K562 (cell line): Measurements from ENCODE around the gene BLTP2. TPM values are rescaled to one million over a fixed set of nuclear protein-coding genes. Genes with fewer than 3 reads are reported as not detected.

ENCODE experiments used
- ATAC-seq: fragments of 200-7000 bp; cut with Tn5 transposase; 3 replicates; pipeline ENCODE4 v1.9.1; 2020; ENCODE audit warnings: moderate library complexity
- BruUV-seq: library from RNA; stranded (reverse); fragments of 400-500 nt; replicated peaks from 2 replicates; lab custom pipeline; 2021; lab: Mats Ljungman, UMichigan
- CTCF ChIA-PET: fragments of 300-600 bp; formaldehyde crosslinking; extraction: SDS; loops from one replicate; lab custom pipeline; 2021; ENCODE audit warnings: low intra/inter-chr PET ratio; lab: Yijun Ruan, JAX
- POLR2A ChIA-PET: fragments of 300-600, 350-650 bp; sonication (Branson Sonifier 250); formaldehyde crosslinking; extraction: SDS; loops from one replicate; lab custom pipeline; 2021; ENCODE audit warnings: antibody characterized with exemption, inconsistent platforms; lab: Yijun Ruan, JAX
- DNase-seq, 4 experiments: peaks; one replicate each; pipeline versions ENCODE4 v3.0.0 to v3.0.0-alpha.2; 2011 to 2018; ENCODE audit warnings: low spot score in 3 of 4, mixed read lengths in 3 of 4; ENCODE audit errors: extremely low read depth in 1 of 4
- FAIRE-seq: peaks from 2 replicates; lab custom pipeline; 2011; peaks lifted over from hg19 to GRCh38; lab: Jason Lieb, UNC
- H2AFZ ChIP-seq: 2 replicates; pipeline ENCODE4 v1.6.0; 2011; ENCODE audit warnings: low read depth, low read length, control low read depth, inconsistent platforms
- H3K27ac ChIP-seq: fragments of 200-600 bp; 3 replicates; pipeline ENCODE4 v1.8.0; 2011; ENCODE audit warnings: low read depth, mild to moderate bottlenecking, control low read depth, inconsistent platforms, low read length, moderate library complexity, mixed read lengths; ENCODE audit errors: extremely low read depth
- H3K27me3 ChIP-seq, 2 experiments: fragments of 300-600 bp in 1 of 2; 2 replicates in 1 of 2; 3 replicates in 1 of 2; pipeline versions ENCODE4 v1.6.0 to v1.8.0; 2011; ENCODE audit warnings: inconsistent platforms in 2 of 2, low read length in 2 of 2, mild to moderate bottlenecking in 1 of 2, mixed read lengths in 1 of 2, moderate library complexity in 1 of 2; ENCODE audit not compliant: control insufficient read depth in 2 of 2, insufficient read depth in 2 of 2
- H3K36me3 ChIP-seq: fragments of 300-600 bp; 3 replicates; pipeline ENCODE4 v1.8.0; 2011; ENCODE audit warnings: mild to moderate bottlenecking, low read length, inconsistent platforms; ENCODE audit not compliant: control insufficient read depth, insufficient read depth
- H3K4me1 ChIP-seq, 2 experiments: fragments of 200-600 bp in 1 of 2; replicated peaks in 1 of 2; 2 replicates in 1 of 2; 3 replicates in 1 of 2; pipeline versions ENCODE4 v1.5.1 to v1.8.0; 2011; ENCODE audit warnings: inconsistent platforms in 2 of 2, low read length in 2 of 2, mild to moderate bottlenecking in 1 of 2, mixed read lengths in 1 of 2, moderate library complexity in 1 of 2; ENCODE audit not compliant: control insufficient read depth in 2 of 2, insufficient read depth in 2 of 2
- H3K4me2 ChIP-seq: 2 replicates; pipeline ENCODE4 v1.6.1; 2011; ENCODE audit warnings: low read length, control low read depth, inconsistent platforms, mixed read lengths; ENCODE audit not compliant: insufficient read depth
- H3K4me3 ChIP-seq: fragments of 200-600 bp; sonication (generic), shearing (Covaris generic); 2 replicates; pipeline ENCODE4 v1.5.1; 2016; ENCODE audit warnings: control low read depth, inconsistent platforms
- H3K79me2 ChIP-seq: fragments of 200-600 bp; 3 replicates; pipeline ENCODE4 v1.8.0; 2011; ENCODE audit warnings: low read length, inconsistent platforms; ENCODE audit not compliant: control insufficient read depth, insufficient read depth
- H3K9ac ChIP-seq, 2 experiments: 2 replicates each; pipeline versions ENCODE4 v1.6.0 to v1.6.1; 2011; ENCODE audit warnings: low read depth in 2 of 2, low read length in 2 of 2, control low read depth in 1 of 2, inconsistent platforms in 1 of 2, mild to moderate bottlenecking in 1 of 2, mixed read lengths in 1 of 2; ENCODE audit not compliant: insufficient read depth in 1 of 2
- H3K9me1 ChIP-seq: one replicate; pipeline ENCODE4 v1.6.0; 2011; ENCODE audit warnings: inconsistent platforms, mild to moderate bottlenecking, low read length, moderate library complexity; ENCODE audit not compliant: control insufficient read depth, insufficient read depth
- H3K9me3 ChIP-seq: replicated peaks from 2 replicates; pipeline ENCODE4 v1.5.1; 2011; ENCODE audit warnings: low read depth, low read length, inconsistent platforms; ENCODE audit not compliant: control insufficient read depth, insufficient read depth
- H4K20me1 ChIP-seq: replicated peaks from 2 replicates; pipeline ENCODE4 v1.6.1; 2011; ENCODE audit warnings: low read length, inconsistent platforms, mixed read lengths; ENCODE audit not compliant: control insufficient read depth, insufficient read depth
- ATF7 ChIP-seq: fragments of 450-650 bp; IDR thresholded peaks from 2 replicates; pipeline ENCODE4 v1.7.1; 2014; ENCODE audit warnings: mild to moderate bottlenecking, moderate library complexity
- EWSR1 ChIP-seq: fragments of 450-650 bp; IDR thresholded peaks from 2 replicates; pipeline ENCODE4 v1.6.1; 2018; ENCODE audit warnings: borderline replicate concordance, mild to moderate bottlenecking, low read depth, moderate library complexity; ENCODE audit not compliant: partially characterized antibody
- PTTG1 ChIP-seq: fragments of 450-650 bp; IDR thresholded peaks from 2 replicates; pipeline ENCODE4 v1.6.1; 2016; ENCODE audit warnings: low read depth, mild to moderate bottlenecking, missing genetic modification characterization, missing compliant biosample characterization
- RBM22 ChIP-seq: fragments of 200-400 bp; formaldehyde crosslinking; IDR thresholded peaks from 2 replicates; pipeline ENCODE4 v1.6.1; 2018; ENCODE audit warnings: low read length, low read depth; ENCODE audit not compliant: poor library complexity, severe bottlenecking
- ZNF518B ChIP-seq: fragments of 250-450 bp; sonication (Bioruptor Pico); IDR thresholded peaks from 2 replicates; pipeline ENCODE4 v1.5.0; 2021; ENCODE audit warnings: mild to moderate bottlenecking, moderate library complexity
- ZNF766 ChIP-seq: fragments of 200-800 bp; sonication (Bioruptor generic); conservative IDR thresholded peaks from 2 replicates; pipeline ENCODE4 v1.6.1; 2016; ENCODE audit warnings: missing genetic modification characterization, missing compliant biosample characterization
- WGBS: fragments of 100-300 bp; shearing (Covaris generic); methylation state at CpG from one replicate; pipeline ENCODE4 v1.1.6; 2016; ENCODE audit warnings: low coverage, mixed read lengths; ENCODE audit not compliant: insufficient coverage; ENCODE audit errors: missing lambda C conversion rate; 5-methylcytosine and 5-hydroxymethylcytosine counted together
- in situ Hi-C: fragments of 300-500 bp; cut with MboI; formaldehyde crosslinking; loops from 4 replicates; pipeline ENCODE4 v1.15.0; 2018; ENCODE audit warnings: inconsistent platforms, mixed read lengths
- intact Hi-C: fragments of 100-400 bp; cut with micrococcal nuclease; formaldehyde crosslinking; loops from 2 replicates; pipeline ENCODE4 v1.14.2; 2022
- polyA plus RNA-seq, 8 experiments: library from polyadenylated mRNA; depleted of rRNA in 4 of 8; stranded (reverse) in 5 of 8; unstranded in 3 of 8; fragments of >200 nt; fragmentation: Nextera tagmentation in 2 of 8; fragmentation: Illumina TruSeq in 1 of 8; extraction: Ambion mirVana in 2 of 8; extraction: Trizol in 1 of 8; gene quantifications; 2 replicates each; pipeline versions ENCODE4 v1.2.1 to v1.2.3, GENCODE V29; 2011 to 2014; ENCODE audit warnings: inconsistent platforms in 1 of 8, missing spikeins in 1 of 8
- total RNA-seq, 7 experiments: library from RNA; depleted of rRNA in 6 of 7; stranded (reverse); fragments of >200 nt in 6 of 7; fragmentation: Illumina TruSeq in 2 of 7; extraction: Trizol in 2 of 7; gene quantifications; 2 replicates each; pipeline versions ENCODE4 v1.2.1 to v1.2.3, GENCODE V29; 2011 to 2021; ENCODE audit warnings: low replicate concordance in 1 of 7

Gene BLTP2
- total and polyA plus RNA-seq, 9 of the 15 experiments (the other 6 are each of a cell fraction or from before 2014, with no cell fraction given): 14.7 to 174 (median 103) TPM

- H3K36me3 ChIP-seq: peaks cover 90% of the 10 kb centered on the region
- CTCF ChIA-PET: no interaction called here
- 0 out of 2 replicates have a peak, but pooled peaks cover 2% of the 10 kb centered on the region for H4K20me1 ChIP-seq
- no peaks in the 10 kb centered on the region; a peak in 1 of 5 replicates for H3K4me1 ChIP-seq
- no peak overlapping the region for H3K27ac ChIP-seq
- BruUV-seq: no TSS peak
- no peak overlapping the region for H2AFZ ChIP-seq
- no peaks in the 10 kb centered on the region for H3K27me3 ChIP-seq
- intact Hi-C loops (no loop called here), in situ Hi-C loops (no loop called here)
- no peaks in the 10 kb centered on the region for H3K79me2 ChIP-seq
- DNase-seq (no peak), ATAC-seq (no peak), FAIRE-seq (no peak)
- TF ChIP-seq RBM22 (no peak), PTTG1 (tag) (no peak), EWSR1 (no peak), ATF7 (no peak), ZNF518B (no peak), ZNF766 (no peak)
- no peaks in the 10 kb centered on the region for H3K9me1 ChIP-seq
- H3K9ac ChIP-seq: no peak overlapping the region
- no peak overlapping the region for H3K4me2 ChIP-seq
- no peak overlapping the region for H3K4me3 ChIP-seq
- WGBS: 61% methylated on average over 4 of the region's 4 CpGs
- POLR2A ChIA-PET: interaction anchor here (0.6 to 1.4 kb wide), 4 partner anchors 9 to 529 kb away, joined by 3 read pairs; no protein-coding TSS in a partner anchor
- no peaks in the 10 kb centered on the region for H3K9me3 ChIP-seq
Measured at GRCh38 chr17:28626818-28627217, 18.1 kb downstream of the BLTP2 start.
